ENCODE data around the gene IGSF9.

DNA sequence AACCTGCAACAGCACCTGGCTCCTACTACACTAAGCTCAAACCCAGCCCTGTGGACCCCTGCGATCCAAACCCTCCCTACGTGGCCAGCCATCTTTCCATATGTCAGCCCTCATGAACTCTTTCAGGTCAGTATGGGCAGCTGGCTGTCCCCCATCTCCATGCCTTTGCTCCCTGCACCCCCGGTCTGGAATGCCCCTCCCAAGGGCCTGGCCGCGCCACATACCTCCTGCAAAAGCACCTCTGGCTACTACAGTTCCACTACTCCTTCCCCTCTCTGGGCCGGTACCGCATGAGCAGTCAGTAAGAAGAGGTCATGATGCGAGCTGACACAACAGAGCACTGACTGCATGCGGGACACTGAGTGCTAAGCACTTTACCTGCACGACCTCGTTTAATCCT, 10.1 kb downstream of the IGSF9 start:
- TF ChIP-seq, protein P1, sequence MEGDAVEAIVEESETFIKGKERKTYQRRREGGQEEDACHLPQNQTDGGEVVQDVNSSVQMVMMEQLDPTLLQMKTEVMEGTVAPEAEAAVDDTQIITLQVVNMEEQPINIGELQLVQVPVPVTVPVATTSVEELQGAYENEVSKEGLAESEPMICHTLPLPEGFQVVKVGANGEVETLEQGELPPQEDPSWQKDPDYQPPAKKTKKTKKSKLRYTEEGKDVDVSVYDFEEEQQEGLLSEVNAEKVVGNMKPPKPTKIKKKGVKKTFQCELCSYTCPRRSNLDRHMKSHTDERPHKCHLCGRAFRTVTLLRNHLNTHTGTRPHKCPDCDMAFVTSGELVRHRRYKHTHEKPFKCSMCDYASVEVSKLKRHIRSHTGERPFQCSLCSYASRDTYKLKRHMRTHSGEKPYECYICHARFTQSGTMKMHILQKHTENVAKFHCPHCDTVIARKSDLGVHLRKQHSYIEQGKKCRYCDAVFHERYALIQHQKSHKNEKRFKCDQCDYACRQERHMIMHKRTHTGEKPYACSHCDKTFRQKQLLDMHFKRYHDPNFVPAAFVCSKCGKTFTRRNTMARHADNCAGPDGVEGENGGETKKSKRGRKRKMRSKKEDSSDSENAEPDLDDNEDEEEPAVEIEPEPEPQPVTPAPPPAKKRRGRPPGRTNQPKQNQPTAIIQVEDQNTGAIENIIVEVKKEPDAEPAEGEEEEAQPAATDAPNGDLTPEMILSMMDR (IDR thresholded peaks at IDR 0.05; ENCODE audit: low read length) = no peak
- TF ChIP-seq EZH2 (optimal IDR thresholded peaks at IDR 0.05; ENCODE audit: low read depth, low read length) = no peak
- TF ChIP-seq EZH2phosphoT487 (IDR thresholded peaks at IDR 0.05; ENCODE audit: low read length) = no peak

Data from MM.1S (cell line).